Adipose tissue (tissue), 3 donors: Measurements from ENCODE around the gene DUSP28. TPM values are rescaled to one million over a fixed set of nuclear protein-coding genes. Genes with fewer than 3 reads are reported as not detected.
A peak's percentile ranks its signal among the peaks of the same experiment; 100 is the strongest.
"Not testable (repeated sequence)": the region's sequence is repeated elsewhere in the genome, so short reads cannot be mapped to it uniquely, and the experiment has no call there.

ENCODE experiments used
- H3K27ac ChIP-seq: one replicate; pipeline ENCODE4 v1.5.1; 2013; ENCODE audit warnings: low read depth, low read length
- WGBS, 3 donors: extraction: QIAGEN DNeasy Blood & Tissue Kit; methylation state at CpG; one replicate each; pipeline ENCODE4 v1.1.7; 2013; 5-methylcytosine and 5-hydroxymethylcytosine counted together
- polyA plus RNA-seq, 3 donors: library from polyadenylated mRNA; stranded (reverse); fragments of 200-250 nt; gene quantifications; one replicate each; pipeline ENCODE4 v1.2.3, GENCODE V29; 2013
- donor health status: healthy with polysubstance abuse.
- donor health status: Bipolar disorder and iron deficiency.
- donor health status: healthy.

DUSP28 gene
- polyA plus RNA-seq = 1 to 10 TPM; 3.2 to 4.6 (median 4.3) TPM

DNA sequence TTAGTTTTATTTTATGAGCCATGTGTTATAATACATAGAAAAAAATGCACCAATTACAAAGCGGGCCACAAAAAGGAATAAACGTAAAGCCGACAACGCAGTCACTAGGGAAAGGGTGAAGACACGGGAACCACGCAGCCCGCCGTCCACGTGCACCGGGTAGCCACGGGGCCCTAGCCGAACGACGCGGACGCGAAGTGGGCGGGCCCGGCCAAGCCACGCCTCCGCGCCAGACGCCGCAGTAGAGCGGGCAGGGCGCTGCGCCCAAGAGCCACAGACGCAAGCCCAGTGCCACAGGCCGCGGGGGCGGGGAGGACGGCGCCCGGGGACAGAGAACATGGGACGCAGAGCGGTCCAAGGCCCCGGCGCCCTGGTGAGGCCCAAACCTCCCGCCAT, at the start of gene DUSP28:
Gene DUSP28, plus strand, starts transcription at position 274 of the 396 bp plus-strand sequence. CDS start 328 bp downstream, outside the sequence.
- peak within 1 kb of the TSS; percentile 79 for H3K27ac ChIP-seq
- WGBS, 3 donors = 0 to 1% (median 1%) methylated on average over 37 to 39 of the region's 39 CpGs

GRCh38 chr2:240510513-240511210, 49.5 kb upstream of the DUSP28 start:
- H3K27ac ChIP-seq = no peak overlapping the region
- 95 to 98% (median 96%) methylated on average over 12 of the region's 12 CpGs for WGBS, 3 donors

- no peak overlapping the region for H3K27ac ChIP-seq
- WGBS, 3 donors = 96 to 97% (median 96%) methylated on average over 31 of the region's 31 CpGs
These were observed 48.6 kb upstream of the DUSP28 start for GRCh38 chr2:240511351-240512108.

DNA sequence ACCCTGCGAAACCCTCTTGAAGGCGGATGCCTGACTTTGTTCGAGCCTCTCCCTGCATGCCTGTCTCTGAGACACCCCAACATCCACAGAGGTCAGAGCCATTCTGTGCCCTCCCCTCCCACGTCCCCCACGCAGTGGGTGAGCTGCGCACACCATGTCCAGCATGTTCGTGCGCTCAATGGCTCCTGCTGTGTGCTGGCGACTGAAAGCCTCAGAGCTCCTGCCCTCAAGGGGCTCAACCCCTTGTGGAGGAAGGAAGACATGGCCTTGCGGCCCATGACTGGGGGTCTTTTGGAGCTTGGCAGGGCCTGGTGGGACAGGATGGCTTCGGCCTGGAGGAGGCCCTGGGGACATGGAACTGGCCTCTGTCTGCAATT, 48.1 kb upstream of the DUSP28 start:
- no peak overlapping the region for H3K27ac ChIP-seq
- WGBS, 3 donors = 96% methylated on average over 11 of the region's 11 CpGs

DNA sequence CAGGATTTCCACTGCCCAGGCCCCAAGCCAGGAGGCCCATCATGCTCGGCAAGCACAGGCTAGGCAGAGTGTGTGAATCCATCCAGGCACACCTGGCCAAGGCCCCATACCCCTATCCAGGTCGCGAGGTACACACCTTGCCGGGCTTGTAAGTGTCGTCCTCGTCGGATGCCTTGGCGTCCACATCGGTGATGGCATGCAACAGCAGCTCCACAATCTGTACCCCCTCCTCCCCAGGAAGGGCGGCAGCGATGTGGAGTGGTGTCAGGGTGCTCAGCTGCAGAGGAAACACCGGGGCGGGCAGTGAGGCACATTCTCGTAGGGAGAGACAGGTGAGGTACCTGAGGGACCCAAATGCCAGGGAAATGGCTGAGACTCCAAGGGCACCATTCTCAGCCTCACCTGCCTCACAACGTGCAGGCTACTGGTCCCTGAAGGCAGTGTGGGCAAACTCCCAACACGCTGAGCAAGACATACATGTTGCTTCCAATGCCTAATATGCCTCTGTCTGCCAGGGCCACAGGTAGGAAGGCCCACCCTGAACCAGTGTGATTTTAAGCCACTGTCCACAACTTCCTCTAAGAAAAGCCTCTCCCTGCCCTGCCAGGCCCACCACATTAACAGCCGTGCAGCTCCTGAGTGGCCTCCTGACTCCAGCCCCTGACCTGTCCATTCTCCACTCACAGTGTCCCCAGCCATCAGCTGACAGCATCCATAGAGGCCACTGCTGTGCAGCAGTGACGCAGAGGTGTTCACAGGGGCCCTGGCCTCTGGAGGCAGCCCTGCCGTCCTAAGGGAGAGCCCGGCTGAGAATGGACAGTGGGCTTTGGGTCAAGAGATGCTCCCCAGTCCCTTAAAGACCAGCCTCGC, 47.3 kb upstream of the DUSP28 start:
- 95 to 98% (median 95%) methylated on average over 21 of the region's 21 CpGs for WGBS, 3 donors
- no peak overlapping the region for H3K27ac ChIP-seq

- 39 to 49% (median 40%) methylated on average over 13 of the region's 13 CpGs for WGBS, 3 donors
- H3K27ac ChIP-seq = no peak overlapping the region
These were observed 46.4 kb upstream of the DUSP28 start for GRCh38 chr2:240513549-240514287.

GRCh38 chr2:240514631-240515030, 45.5 kb upstream of the DUSP28 start:
- 91 to 100% (median 93%) methylated on average over 2 of the region's 2 CpGs for WGBS, 3 donors
- no peak overlapping the region for H3K27ac ChIP-seq

GRCh38 chr2:240517342-240517741, 42.8 kb upstream of the DUSP28 start:
- 95 to 96% (median 96%) methylated on average over 4 of the region's 4 CpGs for WGBS, 3 donors
- no peak overlapping the region for H3K27ac ChIP-seq

GRCh38 chr2:240518981-240519380, 41.2 kb upstream of the DUSP28 start:
- 87 to 94% (median 92%) methylated on average over 5 of the region's 5 CpGs for WGBS, 3 donors
- H3K27ac ChIP-seq = no peak overlapping the region

DNA sequence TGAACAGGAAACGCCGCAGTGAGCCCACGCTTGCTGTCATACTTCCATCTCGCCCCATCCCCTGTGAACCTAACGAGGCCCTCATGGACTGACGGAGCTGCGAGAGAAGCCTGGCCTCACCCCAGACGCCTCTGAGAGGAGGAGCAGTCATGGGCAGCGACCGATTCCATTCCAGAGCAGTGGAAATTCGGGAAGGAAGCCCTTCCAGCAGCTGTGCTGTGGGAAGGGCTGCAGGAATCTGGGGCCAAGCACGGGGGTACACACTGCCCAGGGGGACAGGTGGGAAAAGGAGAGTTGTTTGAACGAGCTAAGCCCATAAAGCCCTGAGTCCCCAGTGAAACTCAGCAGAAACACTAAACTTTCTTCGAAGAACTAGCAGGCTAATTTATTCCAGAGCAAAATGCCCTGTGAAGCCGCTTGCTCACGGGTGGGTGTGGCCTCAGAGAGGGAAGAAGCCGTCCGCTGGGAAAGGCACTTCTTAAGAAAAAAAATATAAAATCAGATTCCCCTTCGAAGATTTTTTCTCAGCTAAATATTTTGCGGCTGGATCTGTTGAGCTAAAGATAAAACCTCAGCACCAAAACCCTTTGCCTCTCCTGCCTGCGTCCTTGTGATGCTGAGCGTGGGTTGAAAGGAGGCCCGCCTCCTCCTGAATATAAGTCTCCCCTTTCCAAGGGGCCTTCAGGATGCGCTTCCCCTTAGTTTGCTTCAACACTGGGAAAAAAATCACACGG, 40.6 kb upstream of the DUSP28 start:
- WGBS, 3 donors = 38 to 64% (median 43%) methylated on average over 25 of the region's 25 CpGs
- no peak overlapping the region for H3K27ac ChIP-seq

DNA sequence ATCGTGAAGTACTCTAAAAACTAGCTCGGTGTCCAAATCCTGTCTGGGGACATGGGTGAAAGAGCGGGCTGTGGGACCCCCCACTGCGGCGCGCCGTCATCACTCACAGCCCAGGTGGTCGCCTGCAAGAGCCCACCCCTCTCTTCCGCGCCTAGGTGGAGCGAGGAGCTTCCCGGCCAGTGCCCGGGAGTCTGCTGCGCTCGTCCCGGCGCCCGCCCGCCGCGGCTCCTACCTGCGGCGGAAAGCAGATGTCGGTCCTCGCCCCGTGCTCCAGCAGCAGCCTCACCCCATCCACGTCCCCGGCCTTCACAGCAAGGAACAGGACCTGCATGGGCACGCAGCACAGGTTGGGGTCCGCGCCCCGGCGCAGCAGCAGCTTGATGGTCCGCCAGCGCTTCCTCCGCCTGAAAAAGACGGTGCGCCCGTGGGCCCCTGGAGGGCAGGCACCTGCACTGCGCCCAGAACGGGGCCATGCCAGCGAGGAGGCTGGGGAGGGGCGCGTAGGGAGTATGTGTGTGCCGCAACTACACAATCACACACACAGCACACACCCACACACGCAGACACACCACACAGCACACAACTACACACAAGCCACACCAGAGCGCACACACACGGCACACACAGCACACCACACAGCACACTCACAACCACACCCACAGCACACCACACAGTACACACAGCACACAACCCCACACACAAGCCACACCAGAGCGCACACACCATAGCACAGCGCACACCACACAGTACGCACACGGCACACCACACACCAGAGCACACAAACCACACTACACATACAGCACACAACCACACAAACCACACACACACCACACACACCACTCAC, 39.8 kb upstream of the DUSP28 start:
- WGBS, 3 donors = 31 to 36% (median 33%) methylated on average over 46 to 52 of the region's 52 CpGs
- no peak overlapping the region for H3K27ac ChIP-seq

- WGBS, 3 donors = 91 to 93% (median 92%) methylated on average over 12 of the region's 12 CpGs
- no peak overlapping the region for H3K27ac ChIP-seq
These were observed 39.2 kb upstream of the DUSP28 start for GRCh38 chr2:240520974-240521350.

DNA sequence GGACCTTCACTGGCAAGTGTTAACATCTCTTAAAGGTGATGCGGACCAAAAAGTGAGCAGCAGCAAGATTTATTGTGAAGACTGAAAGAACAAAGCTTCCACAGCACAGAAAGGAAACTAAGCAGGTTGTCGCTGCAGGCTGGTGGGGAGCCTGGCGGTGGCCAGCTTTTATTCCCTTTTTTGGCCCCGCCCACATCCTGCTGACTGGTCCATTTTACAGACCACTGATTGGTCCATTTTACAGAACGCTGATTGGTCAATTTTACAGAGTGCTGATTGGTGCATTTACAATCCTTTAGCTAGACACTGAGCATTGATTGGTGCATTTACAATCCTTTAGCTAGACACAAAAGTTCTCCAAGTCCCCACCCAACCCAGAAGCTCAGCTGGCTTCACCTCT, 38.3 kb upstream of the DUSP28 start:
- H3K27ac ChIP-seq = not testable (repeated sequence)
- WGBS, 3 donors = 92 to 97% (median 93%) methylated on average over 5 of the region's 5 CpGs

GRCh38 chr2:240522406-240522805, 37.8 kb upstream of the DUSP28 start:
- no peak overlapping the region for H3K27ac ChIP-seq
- WGBS, 3 donors = 96 to 98% (median 96%) methylated on average over 12 of the region's 12 CpGs

GRCh38 chr2:240523451-240524281, 36.5 kb upstream of the DUSP28 start:
- no peak overlapping the region for H3K27ac ChIP-seq
- WGBS, 3 donors = 94 to 97% (median 96%) methylated on average over 30 to 32 of the region's 32 CpGs
